H54 (cell line): Measurements from ENCODE around the gene METTL2A.
"Not testable (repeated sequence)": the region's sequence is repeated elsewhere in the genome, so short reads cannot be mapped to it uniquely, and the experiment has no call there.

Experiments used
- DNase-seq: peaks from one replicate; pipeline ENCODE4 v3.0.0; 2011; ENCODE audit warnings: low spot score, mixed read lengths; ENCODE audit not compliant: insufficient read length
- FAIRE-seq: peaks from 3 replicates; lab custom pipeline; 2011; peaks lifted over from hg19 to GRCh38; lab: Jason Lieb, UNC
- POLR2A ChIP-seq: IDR thresholded peaks from 2 replicates; pipeline ENCODE4 v1.6.1; 2011; ENCODE audit warnings: low read depth, mild to moderate bottlenecking, low read length

The METTL2A gene

GRCh38 chr17:62423647-62424461 is at the start of gene METTL2A:
TSS of gene METTL2A (plus strand) at chr17:62423897. CDS start at chr17:62423903, 6 bp downstream.
- DNase-seq (peak; percentile 67), FAIRE-seq (peak; percentile 58)
- TF ChIP-seq POLR2A = peak; percentile 81

GRCh38 chr17:62380253-62380652 is 43.4 kb upstream of the METTL2A start, which contains the start of gene EFCAB3:
TSS of gene EFCAB3 (plus strand) at chr17:62380553. CDS start at chr17:62382980, 2,427 bp downstream.
- FAIRE-seq = no peak
- no peak for DNase-seq
- no peak for TF ChIP-seq POLR2A

GRCh38 chr17:62381561-62381960 is 42.1 kb upstream of the METTL2A start:
- FAIRE-seq = no peak
- TF ChIP-seq POLR2A = no peak
- no peak for DNase-seq

- no peak for DNase-seq
- TF ChIP-seq POLR2A = no peak
- FAIRE-seq = no peak
Observed at GRCh38 chr17:62388856-62389255, 34.8 kb upstream of the METTL2A start.

- TF ChIP-seq POLR2A = no peak
- DNase-seq = no peak
- FAIRE-seq = no peak
Observed at GRCh38 chr17:62392908-62393307, 30.8 kb upstream of the METTL2A start.

GRCh38 chr17:62398891-62399290 is 24.8 kb upstream of the METTL2A start:
- TF ChIP-seq POLR2A = no peak

GRCh38 chr17:62405451-62405850 is 18.2 kb upstream of the METTL2A start:
- no peak for FAIRE-seq
- TF ChIP-seq POLR2A = no peak

More at GRCh38 chr17:62398891-62399290, 24.8 kb upstream of the METTL2A start:
- FAIRE-seq = no peak
- no peak for DNase-seq

GRCh38 chr17:62413090-62413489 is 10.6 kb upstream of the METTL2A start:
- DNase-seq, FAIRE-seq: not testable (repeated sequence)

More at GRCh38 chr17:62405451-62405850, 18.2 kb upstream of the METTL2A start:
- no peak for DNase-seq

GRCh38 chr17:62426214-62426613 is 2.5 kb downstream of the METTL2A start:
- DNase-seq, FAIRE-seq: not testable (repeated sequence)

GRCh38 chr17:62435251-62435650 is 11.6 kb downstream of the METTL2A start:
- not testable (repeated sequence) for DNase-seq, FAIRE-seq

GRCh38 chr17:62441181-62441580 is 17.5 kb downstream of the METTL2A start:
- not testable (repeated sequence) for FAIRE-seq, DNase-seq

- DNase-seq = no peak
- no peak for TF ChIP-seq POLR2A
- no peak for FAIRE-seq
Observed at GRCh38 chr17:62444063-62444462, 20.4 kb downstream of the METTL2A start.

- FAIRE-seq, DNase-seq: not testable (repeated sequence)
Observed at GRCh38 chr17:62445791-62446190, 22.1 kb downstream of the METTL2A start.

- not testable (repeated sequence) for FAIRE-seq, DNase-seq
Observed at GRCh38 chr17:62452195-62452594, 28.5 kb downstream of the METTL2A start.

GRCh38 chr17:62453041-62453440 is 29.3 kb downstream of the METTL2A start:
- not testable (repeated sequence) for FAIRE-seq, DNase-seq

GRCh38 chr17:62453656-62454055 is 30.0 kb downstream of the METTL2A start:
- DNase-seq, FAIRE-seq: not testable (repeated sequence)

- FAIRE-seq, DNase-seq: not testable (repeated sequence)
Observed at GRCh38 chr17:62454111-62454510, 30.4 kb downstream of the METTL2A start.
